Effector CD8-positive, alpha-beta T cell (primary cell): ENCODE data around the gene HJURP.

ENCODE experiments used
- DNase-seq: peaks from one replicate; lab custom pipeline; 2025; lab: John Stamatoyannopoulos, UW

HJURP gene

GRCh38 chr2:233814056-233814835 is 40.1 kb downstream of the HJURP start:
- no peak for DNase-seq

- no peak for DNase-seq
Observed at GRCh38 chr2:233813236-233814055, 40.9 kb downstream of the HJURP start.

- no peak for DNase-seq
Observed at GRCh38 chr2:233811732-233812131, 42.6 kb downstream of the HJURP start.

- DNase-seq, result no peak
Observed at GRCh38 chr2:233811087-233811486, 43.2 kb downstream of the HJURP start.

GRCh38 chr2:233810385-233810784 is 44.0 kb downstream of the HJURP start:
- DNase-seq, result no peak

- DNase-seq, result no peak
Observed at GRCh38 chr2:233807966-233808935, 46.1 kb downstream of the HJURP start.

- no peak for DNase-seq
Observed at GRCh38 chr2:233807215-233807865, 47.0 kb downstream of the HJURP start.

GRCh38 chr2:233803994-233804393 is 50.3 kb downstream of the HJURP start:
- DNase-seq, result no peak

- DNase-seq, result no peak
Observed at GRCh38 chr2:233803292-233803911, 50.9 kb downstream of the HJURP start.

- no peak for DNase-seq
Observed at GRCh38 chr2:233802132-233802815, 52.1 kb downstream of the HJURP start.

GRCh38 chr2:233801357-233802131 is 52.8 kb downstream of the HJURP start:
- no peak for DNase-seq

- DNase-seq, result no peak
Observed at GRCh38 chr2:233800208-233800607, 54.1 kb downstream of the HJURP start.

GRCh38 chr2:233799716-233800115 is 54.6 kb downstream of the HJURP start:
- DNase-seq, result no peak

GRCh38 chr2:233799087-233799665 is 55.2 kb downstream of the HJURP start:
- no peak for DNase-seq

GRCh38 chr2:233798335-233799086 is 55.8 kb downstream of the HJURP start:
- no peak for DNase-seq

GRCh38 chr2:233796254-233796653 is 58.1 kb downstream of the HJURP start:
- DNase-seq, result no peak

GRCh38 chr2:233795735-233796171 is 58.6 kb downstream of the HJURP start:
- DNase-seq, result no peak

GRCh38 chr2:233794128-233794658 is 60.1 kb downstream of the HJURP start:
- DNase-seq, result no peak
